ENCODE data around the gene CACNB2.

CACNB2 gene

GRCh38 chr10:18097524-18097923 is 42.7 kb upstream of the CACNB2 start:
- no peaks in the 10 kb centered on the region for H3K27me3 ChIP-seq (ENCODE audit: insufficient read depth, poor library complexity, severe bottlenecking)
- no peak for DNase-seq (ENCODE audit: low read depth in 1 of 2, low spot score in 1 of 2)
- H3K27ac ChIP-seq (replicated peaks), result no peak overlapping the region
- TF ChIP-seq, protein P1, sequence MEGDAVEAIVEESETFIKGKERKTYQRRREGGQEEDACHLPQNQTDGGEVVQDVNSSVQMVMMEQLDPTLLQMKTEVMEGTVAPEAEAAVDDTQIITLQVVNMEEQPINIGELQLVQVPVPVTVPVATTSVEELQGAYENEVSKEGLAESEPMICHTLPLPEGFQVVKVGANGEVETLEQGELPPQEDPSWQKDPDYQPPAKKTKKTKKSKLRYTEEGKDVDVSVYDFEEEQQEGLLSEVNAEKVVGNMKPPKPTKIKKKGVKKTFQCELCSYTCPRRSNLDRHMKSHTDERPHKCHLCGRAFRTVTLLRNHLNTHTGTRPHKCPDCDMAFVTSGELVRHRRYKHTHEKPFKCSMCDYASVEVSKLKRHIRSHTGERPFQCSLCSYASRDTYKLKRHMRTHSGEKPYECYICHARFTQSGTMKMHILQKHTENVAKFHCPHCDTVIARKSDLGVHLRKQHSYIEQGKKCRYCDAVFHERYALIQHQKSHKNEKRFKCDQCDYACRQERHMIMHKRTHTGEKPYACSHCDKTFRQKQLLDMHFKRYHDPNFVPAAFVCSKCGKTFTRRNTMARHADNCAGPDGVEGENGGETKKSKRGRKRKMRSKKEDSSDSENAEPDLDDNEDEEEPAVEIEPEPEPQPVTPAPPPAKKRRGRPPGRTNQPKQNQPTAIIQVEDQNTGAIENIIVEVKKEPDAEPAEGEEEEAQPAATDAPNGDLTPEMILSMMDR (IDR thresholded peaks at IDR 0.05; ENCODE audit: insufficient read depth, low read length), result no peak
- no peak overlapping the region for H3K4me3 ChIP-seq (replicated peaks; ENCODE audit: insufficient read depth, low read length)

DNA sequence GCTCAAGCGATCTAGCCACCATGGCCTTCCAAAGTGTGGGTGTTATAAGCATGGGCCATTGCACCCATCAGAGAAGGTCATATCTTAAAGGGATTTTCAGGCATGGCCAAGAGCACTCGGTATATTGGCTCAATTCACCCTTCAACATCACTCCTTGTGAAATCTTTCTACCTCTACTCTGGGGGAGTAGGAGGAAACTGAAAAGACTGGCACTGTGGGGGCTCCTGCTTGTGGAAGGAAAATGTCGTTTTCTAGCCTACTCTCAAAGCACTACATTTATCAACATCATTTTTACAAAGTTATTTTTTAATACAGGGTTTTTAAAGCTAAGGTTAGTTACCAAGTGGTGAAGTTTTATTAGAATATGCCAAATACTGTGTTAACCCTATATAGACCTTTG is 42.0 kb upstream of the CACNB2 start:
- DNase-seq (ENCODE audit: low read depth in 1 of 2, low spot score in 1 of 2), result no peak
- TF ChIP-seq, protein P1 (IDR thresholded peaks at IDR 0.05; ENCODE audit: insufficient read depth, low read length), result no peak
- TF ChIP-seq SPI1 (IDR thresholded peaks at IDR 0.05; ENCODE audit: borderline replicate concordance, low read depth), result no peak
- TF ChIP-seq POLR2AphosphoS5 (IDR thresholded peaks at IDR 0.05; ENCODE audit: low read depth), result no peak
- no peak for TF ChIP-seq REST (IDR thresholded peaks at IDR 0.05; ENCODE audit: insufficient replicate concordance, low read depth)
- no peak for TF ChIP-seq GABPA (IDR thresholded peaks at IDR 0.05; ENCODE audit: low read depth)
- no peak overlapping the region for H3K4me3 ChIP-seq (replicated peaks; ENCODE audit: insufficient read depth, low read length)
- no peak overlapping the region for H3K27ac ChIP-seq (replicated peaks)
- no peaks in the 10 kb centered on the region for H3K27me3 ChIP-seq (ENCODE audit: insufficient read depth, poor library complexity, severe bottlenecking)

- H3K27me3 ChIP-seq (ENCODE audit: insufficient read depth, poor library complexity, severe bottlenecking), result no peaks in the 10 kb centered on the region
- no peak overlapping the region for H3K4me3 ChIP-seq (replicated peaks; ENCODE audit: insufficient read depth, low read length)
- TF ChIP-seq REST (IDR thresholded peaks at IDR 0.05; ENCODE audit: insufficient replicate concordance, low read depth) (no peak), SPI1 (IDR thresholded peaks at IDR 0.05; ENCODE audit: borderline replicate concordance, low read depth) (no peak), POLR2AphosphoS5 (IDR thresholded peaks at IDR 0.05; ENCODE audit: low read depth) (no peak), GABPA (IDR thresholded peaks at IDR 0.05; ENCODE audit: low read depth) (no peak)
- TF ChIP-seq, protein P1 (IDR thresholded peaks at IDR 0.05; ENCODE audit: insufficient read depth, low read length), result no peak
- DNase-seq (ENCODE audit: low read depth in 1 of 2, low spot score in 1 of 2), result no peak
- H3K27ac ChIP-seq (replicated peaks), result no peak overlapping the region
These were observed 40.8 kb upstream of the CACNB2 start for GRCh38 chr10:18099415-18099814.

- DNase-seq (ENCODE audit: low read depth in 1 of 2, low spot score in 1 of 2), result peak in 1 of 2 experiments; percentile 10
- no peaks in the 10 kb centered on the region for H3K27me3 ChIP-seq (ENCODE audit: insufficient read depth, poor library complexity, severe bottlenecking)
- H3K27ac ChIP-seq (replicated peaks), result no peak overlapping the region
- TF ChIP-seq GABPA (IDR thresholded peaks at IDR 0.05; ENCODE audit: low read depth) (no peak), REST (IDR thresholded peaks at IDR 0.05; ENCODE audit: insufficient replicate concordance, low read depth) (no peak), SPI1 (IDR thresholded peaks at IDR 0.05; ENCODE audit: borderline replicate concordance, low read depth) (no peak), POLR2AphosphoS5 (IDR thresholded peaks at IDR 0.05; ENCODE audit: low read depth) (no peak)
- TF ChIP-seq, protein P1 (IDR thresholded peaks at IDR 0.05; ENCODE audit: insufficient read depth, low read length), result no peak
- H3K4me3 ChIP-seq (replicated peaks; ENCODE audit: insufficient read depth, low read length), result no peak overlapping the region
These were observed 39.6 kb upstream of the CACNB2 start for GRCh38 chr10:18100669-18101068.

All from HL-60 (cell line).